K562 (cell line): Measurements from ENCODE around the gene IRS2. TPM values are rescaled to one million over a fixed set of nuclear protein-coding genes. Genes with fewer than 3 reads are reported as not detected.
A peak's percentile ranks its signal among the peaks of the same experiment; 100 is the strongest.

Source experiments
- ATAC-seq: fragments of 200-7000 bp; cut with Tn5 transposase; 3 replicates; pipeline ENCODE4 v1.9.1; 2020; ENCODE audit warnings: moderate library complexity
- BruUV-seq: library from RNA; stranded (reverse); fragments of 400-500 nt; replicated peaks from 2 replicates; lab custom pipeline; 2021; lab: Mats Ljungman, UMichigan
- CTCF ChIA-PET: fragments of 300-600 bp; formaldehyde crosslinking; extraction: SDS; loops from one replicate; lab custom pipeline; 2021; ENCODE audit warnings: low intra/inter-chr PET ratio; lab: Yijun Ruan, JAX
- POLR2A ChIA-PET: fragments of 300-600, 350-650 bp; sonication (Branson Sonifier 250); formaldehyde crosslinking; extraction: SDS; loops from one replicate; lab custom pipeline; 2021; ENCODE audit warnings: antibody characterized with exemption, inconsistent platforms; lab: Yijun Ruan, JAX
- DNase-seq, 4 experiments: peaks; one replicate each; pipeline versions ENCODE4 v3.0.0 to v3.0.0-alpha.2; 2011 to 2018; ENCODE audit warnings: low spot score in 3 of 4, mixed read lengths in 3 of 4; ENCODE audit errors: extremely low read depth in 1 of 4
- FAIRE-seq: peaks from 2 replicates; lab custom pipeline; 2011; peaks lifted over from hg19 to GRCh38; lab: Jason Lieb, UNC
- H2AFZ ChIP-seq: 2 replicates; pipeline ENCODE4 v1.6.0; 2011; ENCODE audit warnings: low read depth, low read length, control low read depth, inconsistent platforms
- H3K27ac ChIP-seq: fragments of 200-600 bp; 3 replicates; pipeline ENCODE4 v1.8.0; 2011; ENCODE audit warnings: low read depth, mild to moderate bottlenecking, control low read depth, inconsistent platforms, low read length, moderate library complexity, mixed read lengths; ENCODE audit errors: extremely low read depth
- H3K27me3 ChIP-seq, 2 experiments: fragments of 300-600 bp in 1 of 2; 2 replicates in 1 of 2; 3 replicates in 1 of 2; pipeline versions ENCODE4 v1.6.0 to v1.8.0; 2011; ENCODE audit warnings: inconsistent platforms in 2 of 2, low read length in 2 of 2, mild to moderate bottlenecking in 1 of 2, mixed read lengths in 1 of 2, moderate library complexity in 1 of 2; ENCODE audit not compliant: control insufficient read depth in 2 of 2, insufficient read depth in 2 of 2
- H3K36me3 ChIP-seq: fragments of 300-600 bp; 3 replicates; pipeline ENCODE4 v1.8.0; 2011; ENCODE audit warnings: mild to moderate bottlenecking, low read length, inconsistent platforms; ENCODE audit not compliant: control insufficient read depth, insufficient read depth
- H3K4me1 ChIP-seq, 2 experiments: fragments of 200-600 bp in 1 of 2; replicated peaks in 1 of 2; 2 replicates in 1 of 2; 3 replicates in 1 of 2; pipeline versions ENCODE4 v1.5.1 to v1.8.0; 2011; ENCODE audit warnings: inconsistent platforms in 2 of 2, low read length in 2 of 2, mild to moderate bottlenecking in 1 of 2, mixed read lengths in 1 of 2, moderate library complexity in 1 of 2; ENCODE audit not compliant: control insufficient read depth in 2 of 2, insufficient read depth in 2 of 2
- H3K4me2 ChIP-seq: 2 replicates; pipeline ENCODE4 v1.6.1; 2011; ENCODE audit warnings: low read length, control low read depth, inconsistent platforms, mixed read lengths; ENCODE audit not compliant: insufficient read depth
- H3K4me3 ChIP-seq: fragments of 200-600 bp; sonication (generic), shearing (Covaris generic); 2 replicates; pipeline ENCODE4 v1.5.1; 2016; ENCODE audit warnings: control low read depth, inconsistent platforms
- H3K79me2 ChIP-seq: fragments of 200-600 bp; 3 replicates; pipeline ENCODE4 v1.8.0; 2011; ENCODE audit warnings: low read length, inconsistent platforms; ENCODE audit not compliant: control insufficient read depth, insufficient read depth
- H3K9ac ChIP-seq, 2 experiments: 2 replicates each; pipeline versions ENCODE4 v1.6.0 to v1.6.1; 2011; ENCODE audit warnings: low read depth in 2 of 2, low read length in 2 of 2, control low read depth in 1 of 2, inconsistent platforms in 1 of 2, mild to moderate bottlenecking in 1 of 2, mixed read lengths in 1 of 2; ENCODE audit not compliant: insufficient read depth in 1 of 2
- H3K9me1 ChIP-seq: one replicate; pipeline ENCODE4 v1.6.0; 2011; ENCODE audit warnings: inconsistent platforms, mild to moderate bottlenecking, low read length, moderate library complexity; ENCODE audit not compliant: control insufficient read depth, insufficient read depth
- H3K9me3 ChIP-seq: replicated peaks from 2 replicates; pipeline ENCODE4 v1.5.1; 2011; ENCODE audit warnings: low read depth, low read length, inconsistent platforms; ENCODE audit not compliant: control insufficient read depth, insufficient read depth
- H4K20me1 ChIP-seq: replicated peaks from 2 replicates; pipeline ENCODE4 v1.6.1; 2011; ENCODE audit warnings: low read length, inconsistent platforms, mixed read lengths; ENCODE audit not compliant: control insufficient read depth, insufficient read depth
- BACH1 ChIP-seq: fragments of 200-800 bp; sonication (Bioruptor generic); IDR thresholded peaks from 2 replicates; pipeline ENCODE4 v1.6.1; 2016; ENCODE audit warnings: missing genetic modification characterization, missing compliant biosample characterization
- CBFA2T3 ChIP-seq: fragments of 450-650 bp; IDR thresholded peaks from 2 replicates; pipeline ENCODE4 v1.6.1; 2017
- CEBPB ChIP-seq: fragments of 450-650 bp; IDR thresholded peaks from 2 replicates; pipeline ENCODE4 v1.6.1; 2016; ENCODE audit warnings: missing genetic modification characterization, missing compliant biosample characterization
- EGR1 ChIP-seq: fragments of 450-650 bp; conservative IDR thresholded peaks from 2 replicates; pipeline ENCODE4 v1.6.1; 2017; ENCODE audit warnings: mild to moderate bottlenecking
- FOSL1 ChIP-seq: fragments of 200-800 bp; sonication (Bioruptor generic); conservative IDR thresholded peaks from 2 replicates; pipeline ENCODE4 v1.6.1; 2016; ENCODE audit warnings: missing genetic modification characterization, missing compliant biosample characterization
- FOXK2 ChIP-seq, 2 experiments: fragments of 450-650 bp; IDR thresholded peaks in 1 of 2; conservative IDR thresholded peaks in 1 of 2; 2 replicates each; pipeline ENCODE4 v1.6.1; 2016; ENCODE audit warnings: low read depth in 2 of 2, mild to moderate bottlenecking in 1 of 2
- HNRNPK ChIP-seq: fragments of 200-400 bp; formaldehyde crosslinking; IDR thresholded peaks from one replicate; pipeline ENCODE4 v1.6.1; 2018; ENCODE audit warnings: mild to moderate bottlenecking, low read depth, low read length; ENCODE audit not compliant: poor library complexity, severe bottlenecking
- MCM2 ChIP-seq: fragments of 450-650 bp; IDR thresholded peaks from 2 replicates; pipeline ENCODE4 v1.6.1; 2017; ENCODE audit warnings: low read depth, mild to moderate bottlenecking
- MEF2A ChIP-seq: IDR thresholded peaks from 2 replicates; pipeline ENCODE4 v1.6.1; 2011; ENCODE audit warnings: low read depth, mild to moderate bottlenecking, low read length, moderate library complexity; ENCODE audit not compliant: control insufficient read depth
- MYNN ChIP-seq, 2 experiments: sonication (generic); formaldehyde crosslinking in 1 of 2; IDR thresholded peaks; 2 replicates each; pipeline versions ENCODE4 v1.5.0 to v1.6.1; 2016 to 2020; ENCODE audit warnings: antibody characterized with exemption in 1 of 2, missing genetic modification reagents in 1 of 2
- PTRF ChIP-seq: fragments of 450-650 bp; IDR thresholded peaks from 2 replicates; pipeline ENCODE4 v1.6.1; 2016; ENCODE audit warnings: mild to moderate bottlenecking, missing genetic modification characterization, missing compliant biosample characterization
- TEAD4 ChIP-seq, 2 experiments: sonication (generic) in 1 of 2; formaldehyde crosslinking in 1 of 2; IDR thresholded peaks; 2 replicates each; pipeline versions ENCODE4 v1.6.1 to v1.8.0; 2012 to 2022; ENCODE audit warnings: borderline replicate concordance in 1 of 2, inconsistent platforms in 1 of 2, low read length in 1 of 2, mild to moderate bottlenecking in 1 of 2, missing genetic modification reagents in 1 of 2
- ZNF140 ChIP-seq: fragments of 250-450 bp; sonication (Bioruptor Pico); IDR thresholded peaks from 2 replicates; pipeline ENCODE4 v1.8.0; 2021; ENCODE audit warnings: moderate library complexity, mild to moderate bottlenecking, inconsistent platforms
- WGBS: fragments of 100-300 bp; shearing (Covaris generic); methylation state at CpG from one replicate; pipeline ENCODE4 v1.1.6; 2016; ENCODE audit warnings: low coverage, mixed read lengths; ENCODE audit not compliant: insufficient coverage; ENCODE audit errors: missing lambda C conversion rate; 5-methylcytosine and 5-hydroxymethylcytosine counted together
- in situ Hi-C: fragments of 300-500 bp; cut with MboI; formaldehyde crosslinking; loops from 4 replicates; pipeline ENCODE4 v1.15.0; 2018; ENCODE audit warnings: inconsistent platforms, mixed read lengths
- intact Hi-C: fragments of 100-400 bp; cut with micrococcal nuclease; formaldehyde crosslinking; loops from 2 replicates; pipeline ENCODE4 v1.14.2; 2022
- polyA plus RNA-seq, 8 experiments: library from polyadenylated mRNA; depleted of rRNA in 4 of 8; stranded (reverse) in 5 of 8; unstranded in 3 of 8; fragments of >200 nt; fragmentation: Nextera tagmentation in 2 of 8; fragmentation: Illumina TruSeq in 1 of 8; extraction: Ambion mirVana in 2 of 8; extraction: Trizol in 1 of 8; gene quantifications; 2 replicates each; pipeline versions ENCODE4 v1.2.1 to v1.2.3, GENCODE V29; 2011 to 2014; ENCODE audit warnings: inconsistent platforms in 1 of 8, missing spikeins in 1 of 8
- total RNA-seq, 7 experiments: library from RNA; depleted of rRNA in 6 of 7; stranded (reverse); fragments of >200 nt in 6 of 7; fragmentation: Illumina TruSeq in 2 of 7; extraction: Trizol in 2 of 7; gene quantifications; 2 replicates each; pipeline versions ENCODE4 v1.2.1 to v1.2.3, GENCODE V29; 2011 to 2021; ENCODE audit warnings: low replicate concordance in 1 of 7
- TF ChIP-seq, protein P1 (sequence below): IDR thresholded peaks from 2 replicates; pipeline ENCODE4 v1.6.1; 2012; ENCODE audit warnings: low read depth, low read length, improper control_type of control experiment, borderline replicate concordance

IRS2 gene
- total and polyA plus RNA-seq, 9 of the 15 experiments (the other 6 are each of a cell fraction or from before 2014, with no cell fraction given), result 0.36 to 4.6 (median 0.63) TPM

DNA sequence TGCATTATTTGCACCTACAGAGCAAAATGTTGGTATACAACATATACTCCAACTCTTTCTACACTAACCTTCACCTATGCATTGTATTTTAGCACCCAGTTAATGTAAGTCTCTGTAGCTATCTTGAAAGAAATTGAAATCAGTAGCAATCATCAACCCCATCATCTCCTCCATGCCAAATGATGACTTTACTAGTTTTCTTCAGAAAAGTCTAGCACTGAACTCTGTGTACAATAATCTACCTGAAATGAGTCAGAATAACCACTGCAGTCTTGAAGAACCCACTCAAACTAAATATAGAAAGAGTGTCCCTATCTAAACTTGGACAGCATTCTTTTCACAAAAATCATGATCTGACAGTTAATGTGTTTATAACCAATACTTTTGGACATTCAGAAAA lies 9.8 kb downstream of the IRS2 start:
- H3K36me3 ChIP-seq, result no peaks in the 10 kb centered on the region
- no peak overlapping the region for H2AFZ ChIP-seq
- TF ChIP-seq PTRF (tag) (no peak), MEF2A (0 out of 2 replicates have a peak, but pooled peaks have one; percentile 10)
- no peak for DNase-seq
- FAIRE-seq, result no peak
- POLR2A ChIA-PET, result no interaction called here
- no peak for ATAC-seq
- H4K20me1 ChIP-seq, result no peaks in the 10 kb centered on the region; the same call in 1 of the 2 replicates
- CTCF ChIA-PET, result no interaction called here
- no peaks in the 10 kb centered on the region for H3K27me3 ChIP-seq
- no peaks in the 10 kb centered on the region for H3K9me1 ChIP-seq
- intact Hi-C loops (no loop called here), in situ Hi-C loops (no loop called here)
- no peak overlapping the region for H3K9ac ChIP-seq
- peaks cover 13 to 18% of the 10 kb centered on the region in 2 experiments; a peak in 4 of 5 replicates for H3K4me1 ChIP-seq
- no peak overlapping the region for H3K4me3 ChIP-seq
- peaks cover 45% of the 10 kb centered on the region for H3K79me2 ChIP-seq
- no peaks in the 10 kb centered on the region for H3K9me3 ChIP-seq
- H3K4me2 ChIP-seq, result no peak overlapping the region
- no TSS peak for BruUV-seq
- no peak overlapping the region for H3K27ac ChIP-seq

DNA sequence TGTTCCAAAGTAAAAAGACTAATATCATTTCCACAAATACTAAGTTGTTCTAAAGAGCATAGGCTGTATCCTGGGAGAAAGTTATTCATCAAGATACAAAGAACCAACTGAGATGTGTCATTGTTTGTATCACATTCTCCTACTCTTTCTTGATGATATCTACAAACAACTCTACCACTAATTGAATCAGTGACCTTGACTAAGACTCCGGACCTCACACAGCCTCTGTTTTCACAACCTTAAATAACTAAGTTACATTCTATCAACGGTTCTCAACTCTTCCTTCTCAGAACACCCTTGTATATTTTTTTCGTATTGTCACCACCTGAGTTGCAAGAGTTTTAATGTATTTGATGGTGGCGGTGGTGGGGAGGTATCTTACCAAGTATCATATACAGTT lies 12.6 kb downstream of the IRS2 start:
- no peak overlapping the region for H3K27ac ChIP-seq
- no peak overlapping the region; the same call in 1 of the 2 replicates for H3K4me2 ChIP-seq
- peaks cover 19% of the 10 kb centered on the region for H3K79me2 ChIP-seq
- intact Hi-C loops (no loop called here), in situ Hi-C loops (no loop called here)
- ATAC-seq (no peak), DNase-seq (no peak), FAIRE-seq (no peak)
- no peaks in the 10 kb centered on the region for H3K9me3 ChIP-seq
- ChIA-PET POLR2A (no interaction called here), CTCF (no interaction called here)
- H3K27me3 ChIP-seq, result no peaks in the 10 kb centered on the region
- no peaks in the 10 kb centered on the region for H3K36me3 ChIP-seq
- H3K4me1 ChIP-seq, result peaks cover 3 to 16% of the 10 kb centered on the region in 2 experiments; a peak in 4 of 5 replicates
- H3K4me3 ChIP-seq, result no peak overlapping the region
- WGBS, result 61% methylated on average over 4 of the region's 4 CpGs
- no peak overlapping the region for H2AFZ ChIP-seq
- H3K9me1 ChIP-seq, result no peaks in the 10 kb centered on the region
- H4K20me1 ChIP-seq, result no peaks in the 10 kb centered on the region; the same call in 1 of the 2 replicates
- no peak overlapping the region for H3K9ac ChIP-seq
- no TSS peak for BruUV-seq
- TF ChIP-seq ZNF140 (CRISPR knock-in tag) (no peak), FOSL1 (tag) (no peak; the same call in 1 of the 2 replicates), EGR1 (no peak), BACH1 (tag) (no peak), HNRNPK (no peak), CEBPB (tag) (no peak), MCM2 (no peak), TEAD4 (IDR thresholded peaks at IDR 0.05; ENCODE audit: low read length) (no peak), TEAD4 (CRISPR knock-in tag; IDR thresholded peaks at IDR 0.05; ENCODE audit: borderline replicate concordance) (no peak), MYNN (IDR thresholded peaks at IDR 0.05) (no peak), MYNN (CRISPR knock-in tag; IDR thresholded peaks at IDR 0.05) (no peak), CBFA2T3 (no peak), FOXK2 (conservative IDR thresholded peaks at IDR 0.05 in 1 of 2, IDR thresholded peaks at IDR 0.05 in 1 of 2; ENCODE audit: low read depth in 2 of 2) (no peak)
- TF ChIP-seq, protein P1, sequence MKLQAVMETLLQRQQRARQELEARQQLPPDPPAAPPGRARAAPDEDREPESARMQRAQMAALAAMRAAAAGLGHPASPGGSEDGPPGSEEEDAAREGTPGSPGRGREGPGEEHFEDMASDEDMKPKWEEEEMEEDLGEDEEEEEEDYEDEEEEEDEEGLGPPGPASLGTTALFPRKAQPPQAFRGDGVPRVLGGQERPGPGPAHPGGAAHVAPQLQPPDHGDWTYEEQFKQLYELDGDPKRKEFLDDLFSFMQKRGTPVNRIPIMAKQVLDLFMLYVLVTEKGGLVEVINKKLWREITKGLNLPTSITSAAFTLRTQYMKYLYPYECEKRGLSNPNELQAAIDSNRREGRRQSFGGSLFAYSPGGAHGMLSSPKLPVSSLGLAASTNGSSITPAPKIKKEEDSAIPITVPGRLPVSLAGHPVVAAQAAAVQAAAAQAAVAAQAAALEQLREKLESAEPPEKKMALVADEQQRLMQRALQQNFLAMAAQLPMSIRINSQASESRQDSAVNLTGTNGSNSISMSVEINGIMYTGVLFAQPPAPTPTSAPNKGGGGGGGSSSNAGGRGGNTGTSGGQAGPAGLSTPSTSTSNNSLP, result no peak
